ENCODE measurements around the gene CCDC77. TPM values are rescaled to one million over a fixed set of nuclear protein-coding genes. Genes with fewer than 3 reads are reported as not detected.

Gene CCDC77
- total and polyA plus RNA-seq, 12 donors = 5.1 to 47.5 (median 9.3) TPM

DNA sequence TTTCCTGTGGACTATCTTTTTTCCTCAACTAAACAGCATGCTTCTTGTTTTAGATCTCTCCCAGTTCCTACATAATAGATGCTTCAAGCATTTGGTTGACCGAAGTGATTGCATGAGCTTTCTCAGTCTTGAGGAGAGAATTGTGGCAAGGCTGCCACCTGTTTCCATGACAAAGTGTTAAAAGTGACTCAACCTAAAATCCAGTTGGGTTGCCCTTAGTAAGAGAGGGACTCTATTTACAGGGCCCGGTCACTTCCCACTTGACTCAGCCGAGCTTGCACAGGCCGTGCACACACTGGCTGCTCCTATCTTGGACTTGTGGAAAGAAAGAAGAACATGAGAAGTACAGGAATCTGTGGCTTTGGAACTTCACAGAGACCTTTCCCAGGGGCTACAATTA is 56.2 kb downstream of the CCDC77 start:
- Histone ChIP-seq H3K9me3 (replicated peaks in 1 of 3) (no peaks in the 10 kb centered on the region), H3K27me3 (no peaks in the 10 kb centered on the region), H3K36me3 (replicated peaks in 1 of 2) (no peaks in the 10 kb centered on the region), H3K4me3 (no peak overlapping the region), H3K27ac (peak overlapping the region in 1 of 5 donors; percentile 2), H3K4me1 (replicated peaks in 1 of 2) (peaks cover 11 to 20% of the 10 kb centered on the region in 2 donors)
- intact Hi-C loops (cut with DNase I) = no loop called here
- no peak for TF ChIP-seq POLR2A (IDR thresholded peaks at IDR 0.05)
- TF ChIP-seq, protein P1, sequence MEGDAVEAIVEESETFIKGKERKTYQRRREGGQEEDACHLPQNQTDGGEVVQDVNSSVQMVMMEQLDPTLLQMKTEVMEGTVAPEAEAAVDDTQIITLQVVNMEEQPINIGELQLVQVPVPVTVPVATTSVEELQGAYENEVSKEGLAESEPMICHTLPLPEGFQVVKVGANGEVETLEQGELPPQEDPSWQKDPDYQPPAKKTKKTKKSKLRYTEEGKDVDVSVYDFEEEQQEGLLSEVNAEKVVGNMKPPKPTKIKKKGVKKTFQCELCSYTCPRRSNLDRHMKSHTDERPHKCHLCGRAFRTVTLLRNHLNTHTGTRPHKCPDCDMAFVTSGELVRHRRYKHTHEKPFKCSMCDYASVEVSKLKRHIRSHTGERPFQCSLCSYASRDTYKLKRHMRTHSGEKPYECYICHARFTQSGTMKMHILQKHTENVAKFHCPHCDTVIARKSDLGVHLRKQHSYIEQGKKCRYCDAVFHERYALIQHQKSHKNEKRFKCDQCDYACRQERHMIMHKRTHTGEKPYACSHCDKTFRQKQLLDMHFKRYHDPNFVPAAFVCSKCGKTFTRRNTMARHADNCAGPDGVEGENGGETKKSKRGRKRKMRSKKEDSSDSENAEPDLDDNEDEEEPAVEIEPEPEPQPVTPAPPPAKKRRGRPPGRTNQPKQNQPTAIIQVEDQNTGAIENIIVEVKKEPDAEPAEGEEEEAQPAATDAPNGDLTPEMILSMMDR (IDR thresholded peaks at IDR 0.05) = no peak
- 91 to 95% (median 93%) methylated on average over 4 of the region's 4 CpGs for WGBS, 4 donors
- DNase-seq = peak in 2 of 7 donors; percentile 17 to 25

DNA sequence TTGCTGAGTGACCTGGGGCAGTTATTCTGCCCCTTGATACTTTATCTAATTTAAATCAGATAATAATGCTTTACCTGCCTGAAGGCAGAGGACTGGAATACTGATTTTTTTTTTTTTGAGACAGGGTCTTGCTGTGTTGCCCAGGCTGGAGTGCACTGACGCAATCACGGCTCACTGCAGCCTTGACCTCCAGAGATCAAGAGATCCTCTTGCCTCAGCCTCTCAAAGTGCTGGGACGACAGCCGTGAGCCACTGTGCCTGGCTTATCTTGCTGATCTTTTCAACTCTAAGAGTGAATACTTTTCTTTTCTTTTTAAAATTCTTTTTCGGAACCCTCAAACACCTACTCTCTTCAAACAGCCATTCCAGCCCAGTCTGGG is 57.6 kb downstream of the CCDC77 start:
- H3K4me1 ChIP-seq (replicated peaks in 1 of 2) = peaks cover 11 to 20% of the 10 kb centered on the region in 2 donors
- no peaks in the 10 kb centered on the region for H3K27me3 ChIP-seq
- peak in 6 of 7 donors; percentile 51 to 74 (median 63) for DNase-seq
- H3K4me3 ChIP-seq = peak overlapping the region in 1 of 4 donors; percentile 79
- no peaks in the 10 kb centered on the region for H3K36me3 ChIP-seq (replicated peaks in 1 of 2)
- no peaks in the 10 kb centered on the region for H3K9me3 ChIP-seq (replicated peaks in 1 of 3)
- WGBS, 4 donors = 24 to 40% (median 33%) methylated on average over 5 of the region's 5 CpGs
- intact Hi-C loops (cut with DNase I) = no loop called here
- TF ChIP-seq, protein P1 (IDR thresholded peaks at IDR 0.05) = no peak
- no peak for TF ChIP-seq POLR2A (IDR thresholded peaks at IDR 0.05)
- H3K27ac ChIP-seq = peak overlapping the region; percentile 36 to 81 (median 62)

DNA sequence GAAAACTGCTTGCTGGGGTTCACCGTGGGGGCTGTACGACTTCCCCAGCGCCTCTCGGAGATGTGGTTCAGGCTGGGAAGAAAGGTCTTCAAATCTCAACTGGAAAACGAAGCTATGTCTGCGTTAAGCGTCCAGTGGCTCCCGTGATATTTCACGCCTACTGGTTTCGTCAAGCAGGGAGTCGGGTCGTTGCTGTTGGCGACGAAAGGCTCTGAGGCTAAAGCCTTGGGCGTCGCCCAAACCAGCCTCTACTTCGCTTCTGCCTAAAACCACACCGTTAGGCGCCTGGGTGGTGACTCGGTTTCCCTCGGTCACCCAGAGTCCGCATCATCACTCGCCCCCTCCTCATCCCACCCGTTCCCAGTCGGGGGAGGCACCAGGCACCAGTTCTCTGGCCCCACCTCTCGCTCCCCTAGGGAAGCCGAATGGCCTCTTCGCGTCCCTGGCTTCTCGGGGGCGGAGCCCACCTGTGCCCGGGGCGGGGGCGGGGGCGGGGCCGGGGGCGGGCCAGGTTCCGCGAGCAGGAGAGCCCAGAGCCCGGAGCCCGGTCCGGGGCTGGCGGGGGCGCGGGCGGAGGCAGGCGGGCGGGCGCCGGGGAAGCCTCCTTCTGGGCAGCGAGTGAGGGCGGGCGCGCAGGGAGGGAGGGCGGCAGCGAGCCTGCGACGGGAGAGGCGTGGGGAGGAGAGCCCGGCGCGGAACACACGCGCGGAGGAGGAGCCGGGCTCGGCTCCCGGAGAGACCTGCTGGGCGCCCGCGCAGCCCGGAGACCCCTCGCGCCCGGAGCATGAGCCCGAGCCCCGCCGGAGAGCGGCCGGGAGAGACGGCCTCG is 58.2 kb downstream of the CCDC77 start, which contains the start of gene B4GALNT3:
Gene B4GALNT3 (plus strand): TSS at position 510 of the 829 bp plus-strand sequence. CDS start 438 bp downstream, outside the sequence.
- DNase-seq = peak; percentile 72 to 85 (median 77)
- H3K27me3 ChIP-seq = no peaks in the 10 kb centered on the region
- WGBS, 4 donors = 3 to 16% (median 7%) methylated on average over 9 to 80 of the region's 82 CpGs
- intact Hi-C loops (cut with DNase I) = no loop called here
- H3K4me1 ChIP-seq (replicated peaks in 1 of 2) = peaks cover 11 to 21% of the 10 kb centered on the region in 2 donors
- H3K9me3 ChIP-seq (replicated peaks in 1 of 3) = no peaks in the 10 kb centered on the region
- no peaks in the 10 kb centered on the region for H3K36me3 ChIP-seq (replicated peaks in 1 of 2)
- TF ChIP-seq, protein P1 (IDR thresholded peaks at IDR 0.05) = no peak
- peak in 1 of 2 donors; percentile 52 for TF ChIP-seq POLR2A (IDR thresholded peaks at IDR 0.05)
- H3K4me3 ChIP-seq = peak within 1 kb of the TSS in 2 of 4 donors; percentile 34 to 79
- peak within 1 kb of the TSS; percentile 36 to 81 (median 62) for H3K27ac ChIP-seq
